Fibroblast of lung (primary cell): ENCODE data around the gene SPTB.

Experiments
- EZH2 ChIP-seq: IDR thresholded peaks from 2 replicates; pipeline ENCODE4 v1.5.1; 2012; ENCODE audit warnings: low read length, control low read depth, mild to moderate bottlenecking; ENCODE audit errors: missing control alignments
- TF ChIP-seq, protein P1 (sequence below), 2 donors: IDR thresholded peaks in 1 of 2; conservative IDR thresholded peaks in 1 of 2; 1 replicate in 1 of 2; 2 replicates in 1 of 2; pipeline ENCODE4 v1.5.1; 2011 to 2012; ENCODE audit warnings: low read length in 2 of 2, control low read depth in 1 of 2, inconsistent platforms in 1 of 2, low read depth in 1 of 2, mild to moderate bottlenecking in 1 of 2

- no peak for TF ChIP-seq EZH2
- TF ChIP-seq, protein P1, sequence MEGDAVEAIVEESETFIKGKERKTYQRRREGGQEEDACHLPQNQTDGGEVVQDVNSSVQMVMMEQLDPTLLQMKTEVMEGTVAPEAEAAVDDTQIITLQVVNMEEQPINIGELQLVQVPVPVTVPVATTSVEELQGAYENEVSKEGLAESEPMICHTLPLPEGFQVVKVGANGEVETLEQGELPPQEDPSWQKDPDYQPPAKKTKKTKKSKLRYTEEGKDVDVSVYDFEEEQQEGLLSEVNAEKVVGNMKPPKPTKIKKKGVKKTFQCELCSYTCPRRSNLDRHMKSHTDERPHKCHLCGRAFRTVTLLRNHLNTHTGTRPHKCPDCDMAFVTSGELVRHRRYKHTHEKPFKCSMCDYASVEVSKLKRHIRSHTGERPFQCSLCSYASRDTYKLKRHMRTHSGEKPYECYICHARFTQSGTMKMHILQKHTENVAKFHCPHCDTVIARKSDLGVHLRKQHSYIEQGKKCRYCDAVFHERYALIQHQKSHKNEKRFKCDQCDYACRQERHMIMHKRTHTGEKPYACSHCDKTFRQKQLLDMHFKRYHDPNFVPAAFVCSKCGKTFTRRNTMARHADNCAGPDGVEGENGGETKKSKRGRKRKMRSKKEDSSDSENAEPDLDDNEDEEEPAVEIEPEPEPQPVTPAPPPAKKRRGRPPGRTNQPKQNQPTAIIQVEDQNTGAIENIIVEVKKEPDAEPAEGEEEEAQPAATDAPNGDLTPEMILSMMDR (conservative IDR thresholded peaks at IDR 0.05 in 1 of 2, IDR thresholded peaks at IDR 0.05 in 1 of 2; ENCODE audit: low read depth in 1 of 2, low read length in 2 of 2), result no peak
Measured at GRCh38 chr14:64758691-64759554, 120.8 kb downstream of the SPTB start.
